Activated CD4-positive, alpha-beta T cell treated with anti-CD3 and anti-CD28 coated beads for 36 hours (primary cell): Measurements from ENCODE around the gene APPBP2. TPM values are rescaled to one million over a fixed set of nuclear protein-coding genes. Genes with fewer than 3 reads are reported as not detected.

ENCODE experiments used
- ATAC-seq: fragments of 200-7000 bp; cut with Tn5 transposase; one replicate; pipeline ENCODE4 v1.10.0; 2021; ENCODE audit warnings: mild to moderate bottlenecking, moderate library complexity
- CTCF ChIA-PET: fragments of 350-600 bp; sonication (Branson Sonifier 250); formaldehyde crosslinking; loops from one replicate; lab custom pipeline; 2021; ENCODE audit warnings: antibody characterized with exemption; lab: Charles Lee
- POLR2A ChIA-PET: fragments of 350-600 bp; sonication (Branson Sonifier 250); formaldehyde crosslinking; loops from one replicate; lab custom pipeline; 2021; ENCODE audit warnings: antibody characterized with exemption, inconsistent platforms; lab: Charles Lee
- DNase-seq: peaks from one replicate; pipeline ENCODE4 v3.0.0-alpha.2; 2020
- H3K27ac Mint-ChIP-seq: one replicate; pipeline ENCODE4 v1.8.0; 2021; ENCODE audit warnings: mixed read lengths
- H3K27me3 Mint-ChIP-seq: one replicate; pipeline ENCODE4 v1.8.0; 2021; ENCODE audit warnings: mixed read lengths
- H3K36me3 Mint-ChIP-seq: one replicate; pipeline ENCODE4 v1.8.0; 2021; ENCODE audit warnings: low read depth, mixed read lengths
- H3K4me1 Mint-ChIP-seq: one replicate; pipeline ENCODE4 v1.8.0; 2021; ENCODE audit warnings: mixed read lengths
- H3K4me3 Mint-ChIP-seq: one replicate; pipeline ENCODE4 v1.8.0; 2021; ENCODE audit warnings: mild to moderate bottlenecking, moderate library complexity, mixed read lengths
- H3K9me3 Mint-ChIP-seq: one replicate; pipeline ENCODE4 v1.8.0; 2021; ENCODE audit warnings: low read depth, mixed read lengths
- intact Hi-C, 2 experiments: fragments of 100-400 bp; cut with DNase I in 1 of 2; cut with micrococcal nuclease in 1 of 2; formaldehyde crosslinking; loops; one replicate each; pipeline versions ENCODE4 v1.14.2 to v1.15.1; 2022 to 2024; cut with DNase I, micrococcal nuclease
- total RNA-seq, 2 experiments: library from RNA; stranded (reverse); gene quantifications; one replicate each; pipeline ENCODE4 v1.2.3, GENCODE V29; 2021

Gene APPBP2
- total RNA-seq, 2 experiments from 2014 or later: 21.4 to 28.8 TPM

DNA sequence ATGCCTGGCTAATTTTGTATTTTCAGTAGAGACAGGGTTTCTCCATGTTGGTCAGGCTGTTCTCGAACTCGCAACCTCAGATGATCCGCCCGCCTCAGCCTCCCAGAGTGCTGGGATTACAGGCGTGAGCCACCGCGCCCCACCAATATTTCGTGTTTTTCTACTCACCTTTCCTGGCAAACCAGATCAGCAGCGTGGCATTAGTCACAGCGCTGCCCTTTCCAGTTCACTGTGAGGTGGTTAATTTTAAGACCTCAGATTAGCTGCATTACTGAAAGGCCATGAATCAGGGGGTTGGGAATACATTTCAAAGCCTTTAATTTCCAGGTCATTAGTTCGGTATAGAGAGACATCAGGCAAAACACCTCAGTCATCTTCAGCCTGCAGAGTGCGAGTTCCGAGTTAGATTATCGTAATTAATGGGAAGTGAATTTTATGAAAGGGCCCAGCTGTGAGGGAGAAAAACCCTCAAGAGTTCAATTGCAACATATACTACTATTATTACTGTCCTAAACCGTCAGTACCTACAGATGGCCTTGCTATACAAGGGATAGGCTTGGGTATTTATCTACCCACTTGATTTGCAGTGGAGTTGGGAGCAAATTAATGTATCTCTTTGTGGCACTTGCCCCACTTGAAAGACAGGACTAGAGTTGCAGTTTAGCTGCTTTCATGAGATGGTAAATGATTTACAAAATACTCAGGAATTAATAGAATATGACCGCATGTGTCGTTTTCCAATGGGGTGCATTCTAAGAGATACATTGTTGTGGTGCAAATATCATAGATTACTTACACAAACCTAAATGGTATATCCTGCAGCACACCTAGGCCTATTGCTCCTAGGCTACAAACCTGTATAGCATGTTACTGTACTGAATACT, 132.0 kb downstream of the APPBP2 start:
- DNase-seq (no peak), ATAC-seq (no peak)
- H3K4me1 Mint-ChIP-seq: peaks cover 33% of the 10 kb centered on the region
- H3K36me3 Mint-ChIP-seq: no peaks in the 10 kb centered on the region
- H3K9me3 Mint-ChIP-seq: no peaks in the 10 kb centered on the region
- no peaks in the 10 kb centered on the region for H3K27me3 Mint-ChIP-seq
- POLR2A ChIA-PET: no interaction called here
- no peak overlapping the region for H3K4me3 Mint-ChIP-seq
- CTCF ChIA-PET: no interaction called here
- intact Hi-C loops: loop anchor here (2.0 to 10.0 kb wide), 6 partner anchors 39 to 1877 kb away; partner anchors contain the start of genes PPM1D (in 1 of the 2), RPS6KB1 (in 1 of the 2) and TUBD1 (in 1 of the 2)
- no peak overlapping the region for H3K27ac Mint-ChIP-seq

Other genes with a start within 250 kb of the APPBP2 start
- 10 to 100 TPM; 32.3 to 33.1 TPM for gene USP32, start 134.1 kb downstream of the APPBP2 start, total RNA-seq
- gene CHCT1, start 103.8 kb downstream of the APPBP2 start, total RNA-seq: under 1 TPM; 0.32 to 0.58 TPM
- gene PPM1D, start 74.0 kb upstream of the APPBP2 start, total RNA-seq: 1 to 10 TPM; 9.3 to 9.7 TPM
- gene BCAS3, start 151.6 kb upstream of the APPBP2 start, total RNA-seq: 1 to 10 TPM; 7.2 to 7.5 TPM